Epithelial cell of prostate (primary cell): ENCODE data around the gene SOX1.

Experiments
- DNase-seq: peaks from one replicate; pipeline ENCODE4 v3.0.0-alpha.2; 2011; ENCODE audit warnings: low read depth, low spot score
- H3K27ac ChIP-seq: fragments of 450-650 bp; 2 replicates; pipeline ENCODE4 v1.5.1; 2017; ENCODE audit warnings: mild to moderate bottlenecking

Gene SOX1

GRCh38 chr13:112118451-112119064, 51.6 kb downstream of the SOX1 start:
- no peak for DNase-seq
- H3K27ac ChIP-seq, result no peak overlapping the region

GRCh38 chr13:112119192-112120030, 52.5 kb downstream of the SOX1 start:
- DNase-seq, result no peak
- H3K27ac ChIP-seq, result no peak overlapping the region

- no peak overlapping the region for H3K27ac ChIP-seq
- DNase-seq, result no peak
These were observed 53.1 kb downstream of the SOX1 start for GRCh38 chr13:112120031-112120373.
